ENCODE measurements around the gene WNT7B. TPM values are rescaled to one million over a fixed set of nuclear protein-coding genes. Genes with fewer than 3 reads are reported as not detected.

Gene WNT7B
- total and polyA plus RNA-seq, 7 donors = not detected

GRCh38 chr22:45890351-45890635, 86.7 kb downstream of the WNT7B start:
- Histone ChIP-seq H3K9me3 (no peaks in the 10 kb centered on the region), H3K4me1 (peaks cover 0 to 7% (median 2%) of the 10 kb centered on the region in 4 donors), H3K27ac (no peak overlapping the region), H3K4me3 (no peak overlapping the region), H3K27me3 (peaks cover 0 to 66% (median 34%) of the 10 kb centered on the region in 3 donors), H3K36me3 (no peaks in the 10 kb centered on the region)
- intact Hi-C loops (cut with DNase I) = no loop called here
- no peak for DNase-seq
- 87 to 94% methylated on average over 26 of the region's 26 CpGs for WGBS, 2 donors
- TF ChIP-seq, protein P1, sequence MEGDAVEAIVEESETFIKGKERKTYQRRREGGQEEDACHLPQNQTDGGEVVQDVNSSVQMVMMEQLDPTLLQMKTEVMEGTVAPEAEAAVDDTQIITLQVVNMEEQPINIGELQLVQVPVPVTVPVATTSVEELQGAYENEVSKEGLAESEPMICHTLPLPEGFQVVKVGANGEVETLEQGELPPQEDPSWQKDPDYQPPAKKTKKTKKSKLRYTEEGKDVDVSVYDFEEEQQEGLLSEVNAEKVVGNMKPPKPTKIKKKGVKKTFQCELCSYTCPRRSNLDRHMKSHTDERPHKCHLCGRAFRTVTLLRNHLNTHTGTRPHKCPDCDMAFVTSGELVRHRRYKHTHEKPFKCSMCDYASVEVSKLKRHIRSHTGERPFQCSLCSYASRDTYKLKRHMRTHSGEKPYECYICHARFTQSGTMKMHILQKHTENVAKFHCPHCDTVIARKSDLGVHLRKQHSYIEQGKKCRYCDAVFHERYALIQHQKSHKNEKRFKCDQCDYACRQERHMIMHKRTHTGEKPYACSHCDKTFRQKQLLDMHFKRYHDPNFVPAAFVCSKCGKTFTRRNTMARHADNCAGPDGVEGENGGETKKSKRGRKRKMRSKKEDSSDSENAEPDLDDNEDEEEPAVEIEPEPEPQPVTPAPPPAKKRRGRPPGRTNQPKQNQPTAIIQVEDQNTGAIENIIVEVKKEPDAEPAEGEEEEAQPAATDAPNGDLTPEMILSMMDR (IDR thresholded peaks at IDR 0.05) = no peak
- TF ChIP-seq EP300 (IDR thresholded peaks at IDR 0.05) = no peak
- TF ChIP-seq POLR2AphosphoS5 (IDR thresholded peaks at IDR 0.05) = no peak
- TF ChIP-seq POLR2A (IDR thresholded peaks at IDR 0.05) = no peak

DNA sequence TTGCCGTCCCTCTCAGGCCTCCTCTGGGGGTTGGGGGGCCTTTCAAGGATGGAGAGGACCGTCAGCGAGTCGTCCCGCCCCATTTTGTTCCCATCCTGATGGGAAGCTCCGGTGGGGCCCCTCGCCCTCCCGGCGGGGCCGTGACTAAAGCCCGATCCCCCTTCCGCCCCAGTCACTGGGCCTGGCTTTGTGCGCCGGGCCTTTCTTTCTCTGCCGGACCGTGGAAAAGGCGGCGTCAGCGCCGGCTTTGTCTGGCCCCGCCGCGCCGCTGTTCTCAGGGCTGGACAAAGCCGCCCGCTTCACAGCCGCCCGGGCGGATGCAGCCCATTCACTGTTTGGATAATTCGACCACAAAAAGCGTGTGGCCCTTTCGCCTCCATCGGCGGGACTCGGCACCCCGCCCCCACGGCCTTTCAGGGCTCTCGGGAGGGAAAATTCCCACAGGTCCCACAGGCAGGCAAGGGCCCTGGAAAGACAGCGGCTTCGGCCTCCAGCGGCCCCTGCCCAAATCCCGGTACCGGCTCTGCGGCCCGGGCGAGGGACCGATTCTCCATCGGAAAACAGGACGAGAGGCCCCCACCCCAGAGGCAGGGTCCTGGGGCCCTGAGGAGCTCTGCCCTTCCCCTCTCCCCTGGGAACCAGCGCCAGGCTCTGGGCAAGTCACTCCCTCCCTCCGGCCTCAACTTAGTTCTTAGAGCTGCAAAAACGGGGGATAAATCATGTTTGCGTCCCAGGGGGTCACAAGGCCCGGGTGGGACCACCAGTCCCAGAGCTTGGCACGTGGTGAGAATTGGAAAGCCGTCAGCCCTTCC, 87.2 kb downstream of the WNT7B start:
- peaks cover 0 to 69% (median 34%) of the 10 kb centered on the region in 3 donors for H3K27me3 ChIP-seq
- no peaks in the 10 kb centered on the region for H3K9me3 ChIP-seq
- H3K36me3 ChIP-seq = no peaks in the 10 kb centered on the region
- WGBS, 2 donors = 38 to 43% methylated on average over 56 of the region's 56 CpGs
- DNase-seq = no peak
- H3K4me3 ChIP-seq = no peak overlapping the region
- H3K4me1 ChIP-seq = peaks cover 0 to 7% (median 2%) of the 10 kb centered on the region in 4 donors
- no peak overlapping the region for H3K27ac ChIP-seq
- intact Hi-C loops (cut with DNase I) = no loop called here
- TF ChIP-seq EP300 (IDR thresholded peaks at IDR 0.05) (no peak), POLR2A (IDR thresholded peaks at IDR 0.05) (no peak), POLR2AphosphoS5 (IDR thresholded peaks at IDR 0.05) (no peak)
- TF ChIP-seq, protein P1 (IDR thresholded peaks at IDR 0.05) = no peak

- 83 to 88% methylated on average over 10 of the region's 10 CpGs for WGBS, 2 donors
- peaks cover 0 to 69% (median 34%) of the 10 kb centered on the region in 3 donors for H3K27me3 ChIP-seq
Observed at GRCh38 chr22:45889093-45889538, 87.8 kb downstream of the WNT7B start.

GRCh38 chr22:45888221-45889092, 88.5 kb downstream of the WNT7B start:
- H3K27ac ChIP-seq = no peak overlapping the region
- H3K36me3 ChIP-seq = no peaks in the 10 kb centered on the region
- no peak overlapping the region for H3K4me3 ChIP-seq
- H3K9me3 ChIP-seq = no peaks in the 10 kb centered on the region
- no peak for DNase-seq
- H3K4me1 ChIP-seq = peaks cover 0 to 7% (median 2%) of the 10 kb centered on the region in 4 donors
- H3K27me3 ChIP-seq = peaks cover 0 to 73% (median 34%) of the 10 kb centered on the region in 3 donors
- intact Hi-C loops (cut with DNase I) = no loop called here
- WGBS, 2 donors = 94 to 95% methylated on average over 27 of the region's 27 CpGs
- TF ChIP-seq POLR2AphosphoS5 (IDR thresholded peaks at IDR 0.05) (no peak), POLR2A (IDR thresholded peaks at IDR 0.05) (no peak), EP300 (IDR thresholded peaks at IDR 0.05) (no peak)
- TF ChIP-seq, protein P1 (IDR thresholded peaks at IDR 0.05) = no peak

More at GRCh38 chr22:45889093-45889538, 87.8 kb downstream of the WNT7B start:
- Histone ChIP-seq H3K4me3 (no peak overlapping the region), H3K27ac (no peak overlapping the region), H3K9me3 (no peaks in the 10 kb centered on the region), H3K36me3 (no peaks in the 10 kb centered on the region), H3K4me1 (peaks cover 0 to 7% (median 2%) of the 10 kb centered on the region in 4 donors)
- TF ChIP-seq POLR2AphosphoS5 (IDR thresholded peaks at IDR 0.05) (no peak), EP300 (IDR thresholded peaks at IDR 0.05) (no peak), POLR2A (IDR thresholded peaks at IDR 0.05) (no peak)
- TF ChIP-seq, protein P1 (IDR thresholded peaks at IDR 0.05) = no peak
- intact Hi-C loops (cut with DNase I) = no loop called here
- DNase-seq = no peak
